ENCODE data around the gene GREB1. TPM values are rescaled to one million over a fixed set of nuclear protein-coding genes. Genes with fewer than 3 reads are reported as not detected.

GREB1 gene
- total RNA-seq, 1 donor from 2014 or later = 0.17 TPM

DNA sequence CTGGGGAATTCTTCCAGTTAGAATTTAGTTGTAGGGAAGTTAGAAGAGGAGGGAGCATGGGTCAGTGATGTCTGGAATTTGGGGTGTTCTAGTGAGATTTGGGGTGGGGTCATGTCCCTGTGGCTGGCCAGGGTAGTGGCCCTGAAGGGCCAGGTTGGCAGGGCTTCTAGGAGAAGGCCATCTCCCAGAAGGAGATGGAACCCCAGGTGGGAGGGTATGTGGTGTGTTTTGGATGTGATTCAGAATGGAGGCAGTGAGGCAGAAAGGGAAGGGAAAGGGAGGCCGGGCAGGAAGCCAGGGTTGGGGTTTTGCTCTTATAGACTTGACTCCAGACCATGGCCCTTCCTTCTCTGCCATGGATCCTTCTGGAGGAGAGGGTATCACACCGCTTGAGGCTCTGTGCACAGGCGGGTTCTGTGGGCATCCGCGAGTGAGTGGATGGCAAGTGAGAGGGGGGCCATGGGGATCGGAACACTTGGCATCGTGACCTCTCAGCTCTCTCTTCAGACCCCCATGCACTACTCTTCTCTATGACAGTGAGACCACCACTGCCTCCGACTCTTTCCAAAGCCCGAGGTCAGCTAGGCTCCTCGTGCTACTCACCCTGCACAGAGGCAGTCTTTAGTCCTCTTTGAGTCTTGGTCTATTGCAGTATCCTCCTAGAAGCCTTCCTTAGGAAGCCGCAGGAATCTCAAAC lies 7.3 kb downstream of the GREB1 start:
- DNase-seq = no peak

DNA sequence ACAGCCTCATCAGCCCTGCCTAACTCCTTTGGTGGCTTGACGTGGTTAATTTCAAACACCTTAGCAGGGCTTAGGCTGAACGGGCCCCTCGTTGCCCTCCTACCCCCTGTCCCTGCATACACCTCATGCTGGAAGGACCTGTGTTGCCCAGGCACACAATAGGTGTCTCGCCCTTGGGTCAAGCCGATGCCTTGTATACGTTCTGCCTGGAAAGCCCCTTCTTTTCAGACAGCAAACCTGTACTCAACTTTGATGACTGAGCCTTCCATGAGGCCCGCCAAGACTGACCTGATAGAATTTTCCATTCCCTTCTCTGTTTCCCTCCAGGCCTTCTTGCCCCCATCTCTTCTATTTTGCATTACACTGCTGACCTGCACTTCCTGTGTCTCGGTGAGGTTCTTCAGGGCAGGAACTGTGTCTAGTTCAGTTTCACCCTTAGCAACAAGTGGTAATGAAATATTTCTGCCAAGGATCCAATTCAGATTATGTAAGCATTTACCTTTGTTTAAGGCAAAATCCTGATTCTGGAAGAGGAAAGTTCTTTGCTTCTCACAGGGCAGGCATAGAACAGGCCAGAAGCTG lies 7.9 kb downstream of the GREB1 start:
- no peak for DNase-seq

DNA sequence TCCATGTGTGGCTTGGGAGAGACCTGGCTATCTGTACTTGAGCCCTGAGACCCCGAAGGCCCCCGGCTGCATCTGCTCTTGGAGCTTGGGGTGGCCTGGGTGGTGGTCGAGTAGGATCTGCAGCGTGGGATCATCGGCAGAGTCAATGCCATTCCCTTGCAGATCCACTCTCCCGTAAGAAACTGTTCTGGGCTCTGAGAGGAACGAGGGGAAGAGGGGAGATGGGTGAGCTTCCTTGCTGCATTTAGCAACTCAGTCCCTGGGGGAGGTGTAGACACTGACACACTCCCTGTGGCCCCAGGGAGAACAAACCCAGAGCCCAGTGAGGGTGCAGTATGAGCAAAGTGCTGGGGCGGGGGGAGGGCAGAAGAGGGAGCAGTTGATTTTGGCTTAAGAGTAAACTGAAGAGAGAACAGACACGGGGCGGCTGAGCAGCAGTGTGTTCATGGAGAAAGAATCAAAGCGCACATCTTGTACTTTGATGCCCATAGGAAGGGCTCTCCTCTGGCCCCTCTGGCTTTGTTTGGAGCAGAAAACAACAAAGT lies 8.5 kb downstream of the GREB1 start:
- no peak for DNase-seq

DNA sequence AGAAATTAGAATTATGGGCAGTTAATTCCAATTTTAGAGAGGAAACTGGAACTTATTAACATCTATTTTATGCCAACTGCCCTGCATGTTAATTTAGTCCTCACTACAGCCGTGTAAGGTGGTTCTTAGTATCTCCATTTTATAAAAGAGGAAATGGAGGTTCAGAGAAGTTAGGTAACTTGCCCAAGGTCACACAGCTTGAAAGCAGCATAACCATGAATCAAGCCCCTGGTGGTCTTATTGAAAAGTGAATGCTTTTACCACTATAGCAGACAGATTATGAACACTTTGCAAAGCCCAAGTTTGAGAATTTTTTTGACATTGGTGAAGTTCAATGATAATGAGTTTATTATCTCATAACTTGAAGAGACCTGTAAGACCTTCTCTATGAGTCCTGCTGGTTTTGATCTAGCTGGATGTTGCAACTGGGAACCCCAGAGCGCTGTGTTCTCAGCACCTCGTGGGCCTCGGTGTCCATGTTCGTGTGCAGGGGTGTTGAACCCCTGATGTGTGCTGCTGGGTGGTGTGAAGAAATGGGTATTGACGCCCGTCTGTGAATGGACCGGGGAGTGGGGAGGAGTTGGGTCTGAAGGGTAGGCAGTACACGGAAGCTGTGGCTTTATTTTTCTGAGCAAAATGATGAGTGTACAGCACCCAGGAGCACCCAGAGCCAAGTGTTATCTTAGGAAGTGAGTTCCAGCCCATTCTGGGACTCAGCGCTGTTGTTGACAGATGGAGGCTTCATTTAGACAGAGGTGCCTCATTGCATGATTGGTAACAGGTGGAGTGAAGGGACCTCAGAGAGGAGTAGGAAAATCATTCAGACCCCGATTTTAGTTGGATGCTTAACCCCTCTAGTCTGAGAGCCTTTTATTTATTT lies 9.7 kb downstream of the GREB1 start:
- no peak for DNase-seq

DNA sequence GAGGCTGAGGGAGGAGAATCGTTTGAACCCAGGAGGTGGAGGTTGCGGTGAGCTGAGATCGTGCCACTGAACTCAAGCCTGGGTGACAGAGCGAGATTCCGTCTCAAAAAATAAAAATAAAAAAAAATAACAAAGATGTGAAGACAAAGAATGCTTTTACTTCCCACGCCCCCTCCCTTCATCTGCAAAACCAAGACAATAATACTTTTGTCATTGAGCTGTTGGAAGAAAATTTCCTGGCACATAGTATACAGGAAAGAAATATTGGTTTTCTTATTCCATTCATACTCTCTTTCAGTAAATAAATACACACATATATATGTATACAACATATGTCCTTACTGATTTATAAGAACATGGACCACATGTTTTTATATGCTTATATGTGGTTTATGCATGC lies 12.2 kb downstream of the GREB1 start:
- DNase-seq = no peak

DNA sequence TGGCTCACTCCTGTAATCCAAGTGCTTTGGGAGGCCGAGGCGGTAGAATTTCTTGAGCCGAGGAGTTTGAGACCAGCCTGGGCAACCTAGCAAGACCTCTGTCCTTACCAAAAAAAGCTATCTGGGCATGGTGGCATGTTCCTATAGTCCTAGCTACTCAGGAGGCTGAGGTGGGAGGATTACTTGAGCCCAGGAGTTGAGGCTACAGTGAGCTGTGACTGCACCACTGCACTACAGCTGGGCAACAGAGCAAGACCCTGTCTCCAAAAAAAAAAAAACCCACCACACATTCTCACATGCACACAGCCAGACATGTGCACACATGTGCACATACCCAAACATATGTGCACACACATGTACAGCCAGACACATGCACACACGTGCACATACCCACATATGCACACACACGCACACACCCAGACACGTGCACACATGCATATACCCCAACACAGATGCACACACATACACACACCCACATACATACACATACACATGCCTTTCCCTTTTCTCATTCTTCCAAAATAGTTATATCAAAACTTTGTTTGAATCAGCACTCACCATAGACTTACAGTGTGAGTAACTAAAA lies 14.2 kb downstream of the GREB1 start:
- DNase-seq = no peak

DNA sequence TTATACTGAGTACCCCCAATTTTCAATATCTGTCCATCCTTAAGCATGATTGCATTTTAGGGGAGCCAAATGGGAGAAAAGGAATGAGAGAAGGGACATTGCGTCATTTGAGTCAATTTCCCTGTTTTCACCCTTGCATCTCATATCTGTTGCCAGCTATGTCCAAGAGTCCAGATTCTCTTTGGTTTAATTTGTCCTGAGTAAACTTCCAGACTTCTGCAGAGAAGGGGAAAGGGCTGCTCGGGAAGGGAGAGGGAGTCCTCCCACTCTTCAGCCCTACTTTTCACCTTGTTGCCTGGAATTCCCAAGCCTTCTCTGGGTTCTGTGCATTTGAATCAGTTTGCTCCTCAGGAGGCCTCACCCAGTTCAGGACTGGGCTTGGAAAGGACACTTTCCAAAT lies 16.5 kb downstream of the GREB1 start:
- no peak for DNase-seq

DNA sequence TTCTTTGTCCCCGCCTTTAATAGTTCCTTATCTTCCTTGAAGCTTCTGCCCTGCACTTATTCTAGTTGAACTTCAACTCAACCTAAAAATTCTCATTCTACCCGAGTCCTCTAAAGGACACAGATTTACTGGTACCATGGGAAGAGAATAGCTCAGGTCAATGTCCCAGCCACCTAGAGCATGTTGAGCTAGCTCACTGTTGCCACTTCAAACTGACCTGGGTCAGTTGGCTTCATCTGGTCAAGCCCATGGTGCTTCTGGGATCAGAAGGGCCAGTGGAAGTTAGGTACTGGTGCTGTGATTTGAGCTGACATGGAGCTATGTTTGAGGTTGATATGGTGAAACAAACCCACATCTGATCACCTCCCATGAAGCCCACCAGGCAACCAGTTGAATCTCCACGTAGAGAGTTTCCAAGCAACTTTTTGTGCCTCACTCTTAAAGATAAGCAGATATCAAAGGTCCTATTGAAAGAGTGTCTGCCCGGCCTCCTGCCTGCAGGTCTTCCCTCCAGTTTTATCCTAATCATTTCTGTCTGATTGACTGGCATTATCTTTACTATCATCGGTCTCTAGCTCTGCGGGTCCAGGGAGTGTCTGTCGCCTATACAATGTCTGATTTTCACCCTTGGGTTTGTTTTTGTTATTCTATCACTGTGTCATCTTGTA lies 17.2 kb downstream of the GREB1 start:
- no peak for DNase-seq

DNA sequence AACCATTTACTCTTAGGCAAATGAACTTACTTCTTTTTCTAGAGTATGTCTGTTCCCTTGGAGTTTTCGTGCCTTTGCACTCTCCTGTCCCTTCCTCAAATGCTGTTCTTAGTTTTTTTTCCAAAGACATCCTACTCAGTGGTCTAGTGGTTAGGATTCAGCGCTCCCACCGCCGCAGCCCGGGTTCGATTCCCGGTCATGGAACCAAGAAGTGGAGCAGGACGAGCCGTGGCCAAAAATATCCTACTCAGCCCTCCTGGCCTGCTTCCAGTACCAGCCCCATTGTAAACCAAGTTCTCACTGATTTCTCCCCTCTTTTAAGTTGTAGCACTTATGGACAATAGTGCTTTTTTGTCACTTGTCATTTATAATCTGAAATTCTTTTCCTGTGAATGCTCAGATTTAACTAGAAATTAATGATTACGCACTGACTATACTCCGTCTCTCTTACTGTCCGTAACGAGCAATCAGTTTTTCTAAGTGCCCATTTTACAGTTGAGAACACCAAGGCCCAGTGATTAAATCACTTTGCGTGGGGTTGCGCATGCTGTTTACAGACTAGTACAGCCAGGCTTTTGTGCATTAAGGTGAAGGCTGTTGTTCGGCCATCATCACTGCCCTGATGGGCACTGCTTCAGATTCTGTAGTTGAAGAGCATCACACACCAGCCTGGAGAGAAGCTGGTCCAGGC lies 17.9 kb downstream of the GREB1 start:
- no peak for DNase-seq

DNA sequence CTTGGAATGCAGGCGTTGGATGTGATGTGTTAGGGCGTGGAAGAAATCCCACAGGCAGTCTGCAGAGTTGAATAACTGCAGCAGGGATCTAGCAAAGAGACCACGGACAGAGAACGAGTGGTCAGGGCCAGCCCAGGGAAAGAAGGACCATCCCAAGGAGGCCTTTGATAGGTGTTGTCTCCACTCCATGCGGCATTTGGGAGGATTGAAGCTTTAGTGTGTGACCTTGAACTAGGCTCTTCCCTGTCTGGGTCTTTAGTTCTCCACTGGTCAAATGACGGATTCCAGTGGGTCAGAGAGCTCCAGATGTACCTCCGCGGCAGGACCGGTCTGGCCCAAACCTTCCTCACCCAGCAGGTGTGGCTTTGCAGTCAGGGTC lies 18.4 kb downstream of the GREB1 start:
- DNase-seq = no peak

DNA sequence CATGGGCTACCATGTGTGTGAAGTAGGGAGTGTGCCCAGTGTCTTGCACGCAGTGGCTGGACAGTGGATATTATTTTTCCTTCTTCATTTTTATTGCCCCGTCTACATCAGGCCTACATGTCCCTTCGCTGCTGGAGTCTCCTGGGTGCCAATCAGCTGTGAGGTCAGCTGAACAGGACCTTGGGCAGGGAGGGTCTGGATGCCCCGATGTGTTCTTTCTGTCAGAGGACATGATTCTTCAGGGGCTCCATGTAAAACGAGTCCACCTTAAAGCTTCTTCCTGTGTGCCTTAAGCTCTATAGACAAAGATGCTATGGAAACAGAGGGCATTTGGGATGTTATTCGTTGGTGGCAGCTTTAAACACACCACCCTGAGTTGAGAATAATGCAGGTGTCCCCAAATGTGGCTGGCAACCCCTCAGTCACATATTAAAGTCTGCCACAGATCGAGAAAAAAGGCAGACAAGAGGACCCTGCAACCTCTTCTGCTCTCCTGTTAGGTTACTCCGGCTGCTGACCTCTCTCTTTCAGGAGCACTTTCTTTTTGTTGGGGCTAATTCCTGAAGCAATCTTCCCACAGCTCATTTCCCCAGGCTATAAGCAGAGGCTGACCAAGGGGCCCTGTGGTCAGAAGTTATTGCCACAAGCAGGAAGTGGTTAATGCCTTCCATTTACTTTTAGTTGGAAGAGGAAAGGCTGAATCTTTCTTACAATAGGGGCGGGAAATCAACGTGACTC lies 20.0 kb downstream of the GREB1 start:
- DNase-seq = peak; percentile 9

DNA sequence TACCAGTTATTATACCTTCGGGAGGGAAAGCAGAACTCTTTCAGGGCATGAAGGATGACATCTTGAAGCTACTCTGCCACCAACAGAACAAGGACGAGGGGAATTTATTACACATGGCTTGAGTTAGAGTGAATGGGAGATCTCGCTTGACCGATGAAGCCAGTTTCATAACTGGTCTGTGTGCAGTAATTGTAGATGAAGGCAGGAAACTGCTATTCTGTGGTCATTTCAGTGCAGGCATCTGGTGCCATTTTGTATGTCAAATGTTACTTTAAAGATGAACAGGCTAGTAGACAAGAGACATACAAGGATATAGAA lies 20.5 kb downstream of the GREB1 start:
- DNase-seq = no peak

DNA sequence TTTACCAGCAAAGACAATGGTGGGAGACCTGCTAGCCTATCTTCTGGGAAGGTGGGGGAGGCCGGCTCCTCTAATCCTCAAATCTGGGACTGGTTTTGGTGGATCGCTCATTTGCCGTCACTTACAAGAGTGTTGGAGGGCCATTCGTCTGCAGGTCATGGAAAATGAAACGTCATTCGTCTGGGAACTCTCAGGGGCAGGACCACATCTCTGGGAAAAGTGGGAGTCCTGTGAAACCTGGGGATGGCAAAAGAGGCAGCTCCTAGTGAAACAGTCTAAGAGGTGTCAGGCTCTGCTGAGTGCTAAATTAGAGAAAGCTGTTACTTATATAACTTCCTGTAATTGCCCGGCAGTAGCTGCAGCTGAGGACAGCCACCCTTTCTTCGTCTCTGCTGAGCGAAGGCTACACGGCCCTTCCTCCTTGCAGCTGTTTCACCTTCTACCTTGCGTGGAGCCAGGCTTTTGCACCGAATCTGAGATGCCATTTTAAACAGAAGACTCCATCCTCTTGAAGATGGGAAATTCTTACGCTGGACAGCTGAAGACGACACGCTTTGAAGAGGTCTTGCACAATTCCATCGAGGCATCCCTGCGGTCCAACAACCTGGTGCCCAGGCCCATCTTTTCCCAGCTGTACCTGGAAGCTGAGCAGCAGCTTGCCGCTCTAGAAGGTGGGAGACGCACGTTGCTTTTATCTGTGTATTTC lies 22.4 kb downstream of the GREB1 start:
- no peak for DNase-seq

DNA sequence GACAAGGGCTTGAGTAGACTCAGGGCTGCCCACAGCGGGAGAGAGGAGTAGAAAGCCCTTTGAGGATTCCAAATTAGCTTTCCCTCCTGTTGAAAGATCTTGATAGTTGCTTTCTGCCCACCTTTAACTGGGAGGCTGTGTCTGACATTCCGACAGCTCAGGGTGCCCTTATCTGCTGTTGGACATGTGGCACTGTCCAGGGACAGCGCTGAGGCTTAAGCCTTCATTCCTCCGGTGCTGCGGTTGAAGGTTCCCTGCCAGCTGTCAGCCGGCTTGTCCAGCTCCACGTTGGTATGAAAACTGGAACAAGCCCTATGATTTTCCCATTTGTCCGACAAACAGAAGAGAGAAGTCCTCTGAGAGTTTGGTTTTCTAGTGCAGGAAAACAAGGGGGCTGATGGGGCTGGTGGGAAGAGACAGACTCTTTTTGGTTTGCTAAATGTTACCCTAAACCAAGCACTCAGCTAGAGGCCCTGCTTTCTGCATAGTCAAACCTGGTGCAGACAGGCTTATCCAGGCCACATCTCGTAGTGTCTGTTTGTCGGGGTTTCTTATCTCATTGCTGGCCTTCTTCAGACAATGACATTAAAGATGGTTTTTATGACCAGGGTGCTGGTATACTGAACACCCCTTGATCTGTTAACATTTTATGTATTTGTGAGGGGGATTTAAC lies 24.5 kb downstream of the GREB1 start:
- no peak for DNase-seq

DNA sequence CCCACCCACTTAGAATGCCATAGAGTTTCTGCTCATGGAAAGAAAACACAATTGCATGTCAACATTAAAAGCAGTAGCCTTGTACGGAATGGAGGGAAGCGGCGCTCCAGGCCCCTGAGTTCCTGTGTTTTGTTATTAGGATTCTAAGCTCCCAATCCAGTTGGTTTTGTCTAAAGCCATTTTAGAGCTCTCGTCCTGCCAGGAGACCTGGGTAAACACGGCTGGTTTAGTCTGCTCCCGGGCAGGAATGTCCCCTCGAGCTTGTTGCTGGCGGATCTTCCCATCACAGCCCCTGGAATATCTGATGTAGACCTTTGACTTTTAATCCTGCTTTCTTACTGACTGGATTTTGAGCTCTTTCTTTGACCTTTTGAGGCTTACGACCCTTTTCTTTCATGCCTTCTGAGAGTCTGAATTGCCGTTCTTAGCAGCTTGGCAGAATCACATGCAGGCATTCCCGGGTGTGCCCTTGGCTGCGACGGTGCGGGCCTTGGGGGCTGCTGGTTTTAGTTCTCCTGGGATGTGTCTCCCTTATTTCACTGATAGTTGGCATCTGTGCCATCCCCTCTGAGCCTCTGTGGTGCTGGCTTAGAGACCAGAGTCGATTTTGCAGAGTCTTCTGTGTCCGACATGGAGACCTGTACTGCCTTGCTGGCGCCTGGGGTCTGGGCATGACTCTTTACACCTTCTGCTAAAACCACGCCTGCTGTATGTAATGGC lies 25.4 kb downstream of the GREB1 start:
- no peak for DNase-seq

DNA sequence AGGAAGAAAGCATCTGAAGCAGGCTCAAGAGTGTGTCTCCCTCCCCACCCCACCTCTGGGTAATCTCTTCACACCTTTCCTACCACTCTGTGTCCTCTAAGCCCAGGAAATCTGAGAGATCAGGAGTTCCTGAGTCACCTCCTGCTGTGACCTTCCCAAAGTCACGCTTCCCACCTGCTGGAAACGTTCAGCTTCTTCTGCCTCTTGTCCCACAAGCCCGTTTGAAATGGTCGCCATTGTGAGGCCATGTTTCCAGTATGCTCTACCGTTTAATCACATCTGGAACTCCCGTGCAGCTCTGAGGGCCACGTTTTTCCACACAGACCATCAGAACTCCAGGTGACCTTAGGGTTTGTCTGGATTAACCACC lies 25.9 kb downstream of the GREB1 start:
- DNase-seq = no peak

DNA sequence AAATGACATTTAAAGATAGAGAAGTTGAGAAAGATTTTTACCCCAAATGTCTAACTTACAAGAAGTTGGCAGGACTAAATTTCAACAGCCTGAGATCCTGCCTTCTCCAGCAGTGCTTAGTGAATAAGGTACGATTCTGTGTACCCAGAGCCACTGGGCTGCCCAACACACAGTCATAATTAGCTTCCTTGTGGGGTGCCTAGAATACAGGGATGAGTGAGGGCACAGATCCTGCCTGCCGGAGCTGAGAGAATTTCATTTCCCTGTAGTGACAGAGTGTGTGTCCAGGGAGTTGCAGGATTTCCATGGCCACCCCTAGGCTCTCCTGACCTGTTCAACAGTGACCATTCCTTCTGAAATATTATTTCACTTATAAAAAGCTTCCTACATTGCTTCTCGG lies 27.0 kb downstream of the GREB1 start:
- DNase-seq = no peak

DNA sequence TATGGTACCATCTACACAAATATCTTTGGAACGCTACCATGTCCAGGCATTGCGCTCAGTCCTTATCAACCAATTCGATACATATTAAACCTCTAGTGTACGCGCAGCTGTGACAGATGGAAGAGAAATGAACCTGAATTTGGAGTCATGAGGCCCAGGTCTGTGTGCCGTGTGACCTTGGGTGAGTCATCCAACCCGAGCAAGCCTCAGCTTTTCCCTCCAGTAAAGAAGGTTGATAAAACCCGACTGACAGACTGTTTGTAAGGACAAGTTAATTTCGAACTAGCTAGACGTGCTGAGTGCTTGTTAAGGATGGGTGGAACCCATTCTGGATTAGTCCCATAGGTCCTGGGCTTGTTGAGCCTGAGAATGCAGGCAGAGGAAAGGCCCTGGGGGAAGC lies 28.2 kb downstream of the GREB1 start:
- DNase-seq = no peak

DNA sequence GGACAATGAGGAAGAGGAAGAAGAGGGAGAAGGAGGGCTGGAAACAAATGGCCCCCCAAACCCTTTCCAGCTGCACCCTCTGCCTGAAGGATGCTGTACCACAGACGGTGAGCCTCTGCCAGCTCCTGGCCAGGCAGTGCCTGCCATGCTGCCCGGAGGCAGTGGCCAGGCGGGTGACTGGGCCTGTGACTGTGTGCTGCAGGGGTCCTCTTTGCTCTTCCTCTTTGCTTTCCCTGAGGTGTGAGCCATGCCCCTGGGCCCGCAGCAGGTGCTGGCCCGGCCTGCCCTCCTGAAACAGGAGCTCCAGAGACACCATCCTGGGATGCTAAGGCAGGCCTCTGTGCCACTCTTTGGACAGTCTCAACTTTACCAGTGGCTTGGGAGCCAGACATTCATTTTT lies 28.6 kb downstream of the GREB1 start:
- no peak for DNase-seq
